MG63 (cell line): ENCODE results near the gene INHBE. TPM values are rescaled to one million over a fixed set of nuclear protein-coding genes. Genes with fewer than 3 reads are reported as not detected.
"Not testable (repeated sequence)": the region's sequence is repeated elsewhere in the genome, so short reads cannot be mapped to it uniquely, and the experiment has no call there.

Source experiments
- DNase-seq: peaks from one replicate; pipeline ENCODE4 v3.0.0-alpha.2; 2020
- H3K27me3 ChIP-seq: fragments of 250-450 bp; sonication (Bioruptor Pico); 2 replicates; pipeline ENCODE4 v1.5.1; 2020; ENCODE audit warnings: mild to moderate bottlenecking, moderate library complexity
- H3K36me3 ChIP-seq: fragments of 250-450 bp; sonication (Bioruptor Pico); 2 replicates; pipeline ENCODE4 v1.5.1; 2020; ENCODE audit warnings: mild to moderate bottlenecking, moderate library complexity
- H3K4me3 ChIP-seq: fragments of 250-450 bp; sonication (Bioruptor Pico); 2 replicates; pipeline ENCODE4 v1.5.1; 2020; ENCODE audit warnings: mild to moderate bottlenecking, moderate library complexity
- H3K9me3 ChIP-seq: fragments of 250-450 bp; sonication (Bioruptor Pico); 2 replicates; pipeline ENCODE4 v1.5.1; 2020; ENCODE audit warnings: mild to moderate bottlenecking, moderate library complexity
- total RNA-seq: library from RNA; depleted of rRNA; stranded (reverse); fragments of >200 nt; shearing (Covaris generic); gene quantifications from 2 replicates; pipeline ENCODE4 v1.2.3, GENCODE V29; 2014; ENCODE audit warnings: low replicate concordance

Gene INHBE
- total RNA-seq, 1 experiment from 2014 or later = 7.4 TPM

GRCh38 chr12:57433370-57433769 lies 21.7 kb upstream of the INHBE start:
- H3K36me3 ChIP-seq = no peaks in the 10 kb centered on the region
- no peak for DNase-seq
- H3K4me3 ChIP-seq = no peak overlapping the region
- H3K9me3 ChIP-seq = no peaks in the 10 kb centered on the region
- no peaks in the 10 kb centered on the region for H3K27me3 ChIP-seq

GRCh38 chr12:57434517-57435223 lies 20.4 kb upstream of the INHBE start, which contains the start of gene INHBC:
TSS of gene INHBC (plus strand) at chr12:57434784. CDS start at chr12:57434887, 103 bp downstream.
- Histone ChIP-seq H3K36me3 (no peaks in the 10 kb centered on the region), H3K27me3 (no peaks in the 10 kb centered on the region), H3K9me3 (no peaks in the 10 kb centered on the region), H3K4me3 (no peak within 1 kb of the TSS)
- no peak for DNase-seq

- H3K27me3 ChIP-seq = no peaks in the 10 kb centered on the region
- no peak for DNase-seq
- H3K4me3 ChIP-seq = no peak overlapping the region
- no peaks in the 10 kb centered on the region for H3K36me3 ChIP-seq
- no peaks in the 10 kb centered on the region for H3K9me3 ChIP-seq
Measured at GRCh38 chr12:57435293-57435692, 19.8 kb upstream of the INHBE start.

GRCh38 chr12:57438400-57438799 lies 16.7 kb upstream of the INHBE start:
- no peaks in the 10 kb centered on the region for H3K27me3 ChIP-seq
- no peak overlapping the region for H3K4me3 ChIP-seq
- DNase-seq = no peak
- H3K36me3 ChIP-seq = no peaks in the 10 kb centered on the region
- 0 out of 2 replicates have a peak, but pooled peaks cover 2% of the 10 kb centered on the region for H3K9me3 ChIP-seq

GRCh38 chr12:57439762-57440266 lies 15.3 kb upstream of the INHBE start:
- H3K27me3 ChIP-seq = no peaks in the 10 kb centered on the region
- H3K36me3 ChIP-seq = no peaks in the 10 kb centered on the region
- no peak overlapping the region for H3K4me3 ChIP-seq
- 0 out of 2 replicates have a peak, but pooled peaks cover 2% of the 10 kb centered on the region for H3K9me3 ChIP-seq
- DNase-seq = no peak

GRCh38 chr12:57441393-57441792 lies 13.7 kb upstream of the INHBE start:
- H3K27me3 ChIP-seq, H3K36me3 ChIP-seq, H3K9me3 ChIP-seq, H3K4me3 ChIP-seq, DNase-seq: not testable (repeated sequence)

GRCh38 chr12:57441846-57442427 lies 13.2 kb upstream of the INHBE start:
- H3K9me3 ChIP-seq = 0 out of 2 replicates have a peak, but pooled peaks cover 2% of the 10 kb centered on the region
- DNase-seq = no peak
- H3K4me3 ChIP-seq = no peak overlapping the region
- H3K36me3 ChIP-seq = no peaks in the 10 kb centered on the region
- H3K27me3 ChIP-seq = no peaks in the 10 kb centered on the region

GRCh38 chr12:57444337-57444736 lies 10.8 kb upstream of the INHBE start:
- not testable (repeated sequence) for H3K4me3 ChIP-seq, H3K36me3 ChIP-seq, DNase-seq, H3K27me3 ChIP-seq, H3K9me3 ChIP-seq

- no peak for DNase-seq
- no peaks in the 10 kb centered on the region for H3K36me3 ChIP-seq
- H3K9me3 ChIP-seq = 0 out of 2 replicates have a peak, but pooled peaks cover 2% of the 10 kb centered on the region
- H3K27me3 ChIP-seq = no peaks in the 10 kb centered on the region
- no peak overlapping the region for H3K4me3 ChIP-seq
Measured at GRCh38 chr12:57444744-57445143, 10.4 kb upstream of the INHBE start.

- Histone ChIP-seq H3K27me3 (no peaks in the 10 kb centered on the region), H3K4me3 (no peak overlapping the region), H3K36me3 (no peaks in the 10 kb centered on the region), H3K9me3 (0 out of 2 replicates have a peak, but pooled peaks cover 2% of the 10 kb centered on the region)
- DNase-seq = no peak
Measured at GRCh38 chr12:57446292-57446960, 8.7 kb upstream of the INHBE start.

GRCh38 chr12:57448669-57449068 lies 6.4 kb upstream of the INHBE start:
- no peak overlapping the region for H3K4me3 ChIP-seq
- no peaks in the 10 kb centered on the region for H3K36me3 ChIP-seq
- no peak for DNase-seq
- no peaks in the 10 kb centered on the region for H3K27me3 ChIP-seq
- H3K9me3 ChIP-seq = no peaks in the 10 kb centered on the region

- H3K4me3 ChIP-seq = no peak overlapping the region
- H3K9me3 ChIP-seq = no peaks in the 10 kb centered on the region
- no peaks in the 10 kb centered on the region for H3K36me3 ChIP-seq
- DNase-seq = no peak
- no peaks in the 10 kb centered on the region for H3K27me3 ChIP-seq
Measured at GRCh38 chr12:57449375-57449774, 5.7 kb upstream of the INHBE start.

- H3K36me3 ChIP-seq = no peaks in the 10 kb centered on the region
- H3K4me3 ChIP-seq = no peak overlapping the region
- DNase-seq = no peak
- H3K27me3 ChIP-seq = no peaks in the 10 kb centered on the region
- no peaks in the 10 kb centered on the region for H3K9me3 ChIP-seq
Measured at GRCh38 chr12:57450057-57450456, 5.0 kb upstream of the INHBE start.

GRCh38 chr12:57451233-57451778 lies 3.8 kb upstream of the INHBE start:
- Histone ChIP-seq H3K4me3 (no peak overlapping the region), H3K36me3 (no peaks in the 10 kb centered on the region), H3K9me3 (no peaks in the 10 kb centered on the region), H3K27me3 (no peaks in the 10 kb centered on the region)
- peak; percentile 54 for DNase-seq

- no peak for DNase-seq
- no peaks in the 10 kb centered on the region for H3K9me3 ChIP-seq
- H3K36me3 ChIP-seq = no peaks in the 10 kb centered on the region
- H3K27me3 ChIP-seq = no peaks in the 10 kb centered on the region
- no peak overlapping the region for H3K4me3 ChIP-seq
Measured at GRCh38 chr12:57452181-57452936, 2.7 kb upstream of the INHBE start.

GRCh38 chr12:57452937-57453509 lies 2.1 kb upstream of the INHBE start:
- no peaks in the 10 kb centered on the region for H3K36me3 ChIP-seq
- no peaks in the 10 kb centered on the region for H3K27me3 ChIP-seq
- DNase-seq = peak; percentile 71
- H3K9me3 ChIP-seq = no peaks in the 10 kb centered on the region
- H3K4me3 ChIP-seq = no peak overlapping the region
